Nephron (organoid): ENCODE measurements around the gene PLD1.
A peak's percentile ranks its signal among the peaks of the same experiment; 100 is the strongest.
"Not testable (repeated sequence)": the region's sequence is repeated elsewhere in the genome, so short reads cannot be mapped to it uniquely, and the experiment has no call there.

ENCODE experiments used
- H3K27ac Mint-ChIP-seq, 3 experiments: 2 replicates each; pipeline ENCODE4 v1.8.0; 2020; ENCODE audit warnings: mixed read lengths in 3 of 3, mild to moderate bottlenecking in 2 of 3, moderate library complexity in 1 of 3
- H3K27me3 Mint-ChIP-seq: 2 replicates; pipeline ENCODE4 v1.8.0; 2021; ENCODE audit warnings: low read depth, mild to moderate bottlenecking, moderate library complexity, mixed read lengths
- H3K36me3 Mint-ChIP-seq: 2 replicates; pipeline ENCODE4 v1.8.0; 2020; ENCODE audit warnings: low read depth, mixed read lengths
- H3K4me1 Mint-ChIP-seq: 2 replicates; pipeline ENCODE4 v1.8.0; 2020; ENCODE audit warnings: mixed read lengths
- H3K4me3 Mint-ChIP-seq, 3 experiments: 2 replicates each; pipeline ENCODE4 v1.8.0; 2020; ENCODE audit warnings: mild to moderate bottlenecking in 3 of 3, mixed read lengths in 3 of 3, moderate library complexity in 2 of 3
- H3K9me3 Mint-ChIP-seq: 2 replicates; pipeline ENCODE4 v1.8.0; 2020; ENCODE audit warnings: mixed read lengths
- CTCF ChIP-seq, 3 experiments: fragments of 200-600 bp; sonication (generic); IDR thresholded peaks; one replicate each; pipeline ENCODE4 v1.5.0; 2021; ENCODE audit warnings: antibody characterized with exemption in 3 of 3; ENCODE audit not compliant: unreplicated experiment in 3 of 3

The PLD1 gene

GRCh38 chr3:171817074-171817800 lies 7.0 kb upstream of the PLD1 start:
- Mint-ChIP-seq H3K4me1 (peaks cover 18% of the 10 kb centered on the region), H3K27me3 (peaks cover 3% of the 10 kb centered on the region), H3K9me3 (peaks cover 6% of the 10 kb centered on the region), H3K4me3 (no peak overlapping the region), H3K36me3 (no peaks in the 10 kb centered on the region), H3K27ac (no peak overlapping the region)
- TF ChIP-seq CTCF (IDR thresholded peaks at IDR 0.05; ENCODE audit: unreplicated experiment in 3 of 3), result no peak

GRCh38 chr3:171815973-171816595 lies 5.8 kb upstream of the PLD1 start:
- Mint-ChIP-seq H3K4me1 (peaks cover 18% of the 10 kb centered on the region), H3K9me3 (peaks cover 6% of the 10 kb centered on the region), H3K27ac (peak overlapping the region in 2 of 3 experiments; percentile 35 to 40), H3K36me3 (no peaks in the 10 kb centered on the region), H3K27me3 (peaks cover 3% of the 10 kb centered on the region), H3K4me3 (no peak overlapping the region)
- no peak for TF ChIP-seq CTCF (IDR thresholded peaks at IDR 0.05; ENCODE audit: unreplicated experiment in 3 of 3)

GRCh38 chr3:171814662-171815061 lies 4.4 kb upstream of the PLD1 start:
- not testable (repeated sequence) for H3K27ac Mint-ChIP-seq, H3K36me3 Mint-ChIP-seq, H3K27me3 Mint-ChIP-seq, H3K4me3 Mint-ChIP-seq, H3K9me3 Mint-ChIP-seq
- H3K4me1 Mint-ChIP-seq, result peaks cover 17% of the 10 kb centered on the region

- Mint-ChIP-seq H3K4me1 (peaks cover 23% of the 10 kb centered on the region), H3K27ac (no peak overlapping the region), H3K9me3 (peaks cover 6% of the 10 kb centered on the region), H3K27me3 (peaks cover 3% of the 10 kb centered on the region), H3K36me3 (no peaks in the 10 kb centered on the region), H3K4me3 (peak overlapping the region in 1 of 3 experiments; percentile 18)
- no peak for TF ChIP-seq CTCF (IDR thresholded peaks at IDR 0.05; ENCODE audit: unreplicated experiment in 3 of 3)
Measured at GRCh38 chr3:171813897-171814460, 3.7 kb upstream of the PLD1 start.

- H3K4me1 Mint-ChIP-seq, result peaks cover 23% of the 10 kb centered on the region
- H3K9me3 Mint-ChIP-seq, result peaks cover 6% of the 10 kb centered on the region
- TF ChIP-seq CTCF (IDR thresholded peaks at IDR 0.05; ENCODE audit: unreplicated experiment in 3 of 3), result no peak
- no peaks in the 10 kb centered on the region for H3K36me3 Mint-ChIP-seq
- no peak overlapping the region for H3K27ac Mint-ChIP-seq
- peaks cover 3% of the 10 kb centered on the region for H3K27me3 Mint-ChIP-seq
- H3K4me3 Mint-ChIP-seq, result peak overlapping the region in 1 of 3 experiments; percentile 38
Measured at GRCh38 chr3:171813278-171813896, 3.1 kb upstream of the PLD1 start.

GRCh38 chr3:171812811-171813210 lies 2.5 kb upstream of the PLD1 start:
- peaks cover 24% of the 10 kb centered on the region for H3K4me1 Mint-ChIP-seq
- TF ChIP-seq CTCF (IDR thresholded peaks at IDR 0.05; ENCODE audit: unreplicated experiment in 3 of 3), result no peak
- no peaks in the 10 kb centered on the region for H3K36me3 Mint-ChIP-seq
- H3K27me3 Mint-ChIP-seq, result peaks cover 3% of the 10 kb centered on the region
- H3K9me3 Mint-ChIP-seq, result peaks cover 6% of the 10 kb centered on the region
- no peak overlapping the region for H3K27ac Mint-ChIP-seq
- H3K4me3 Mint-ChIP-seq, result peak overlapping the region in 1 of 3 experiments; percentile 45
